PFSK-1 (cell line): ENCODE measurements around the gene DNAH1.

Source experiments
- POLR2AphosphoS5 ChIP-seq: IDR thresholded peaks from 2 replicates; pipeline ENCODE4 v1.6.1; 2012; ENCODE audit warnings: low read depth, mild to moderate bottlenecking, control low read depth, low read length, moderate library complexity
- TAF1 ChIP-seq: IDR thresholded peaks from 2 replicates; pipeline ENCODE4 v1.6.1; 2012; ENCODE audit warnings: low read length, control low read depth, borderline replicate concordance; ENCODE audit not compliant: insufficient read depth
- TF ChIP-seq, protein P1 (sequence below), 2 experiments: IDR thresholded peaks; 2 replicates each; pipeline versions ENCODE4 v1.6.1 to v1.8.0; 2011 to 2012; ENCODE audit warnings: low read depth in 2 of 2, low read length in 2 of 2, control low read depth in 1 of 2, inconsistent platforms in 1 of 2, mild to moderate bottlenecking in 1 of 2, moderate library complexity in 1 of 2; ENCODE audit not compliant: insufficient read depth in 1 of 2

DNA sequence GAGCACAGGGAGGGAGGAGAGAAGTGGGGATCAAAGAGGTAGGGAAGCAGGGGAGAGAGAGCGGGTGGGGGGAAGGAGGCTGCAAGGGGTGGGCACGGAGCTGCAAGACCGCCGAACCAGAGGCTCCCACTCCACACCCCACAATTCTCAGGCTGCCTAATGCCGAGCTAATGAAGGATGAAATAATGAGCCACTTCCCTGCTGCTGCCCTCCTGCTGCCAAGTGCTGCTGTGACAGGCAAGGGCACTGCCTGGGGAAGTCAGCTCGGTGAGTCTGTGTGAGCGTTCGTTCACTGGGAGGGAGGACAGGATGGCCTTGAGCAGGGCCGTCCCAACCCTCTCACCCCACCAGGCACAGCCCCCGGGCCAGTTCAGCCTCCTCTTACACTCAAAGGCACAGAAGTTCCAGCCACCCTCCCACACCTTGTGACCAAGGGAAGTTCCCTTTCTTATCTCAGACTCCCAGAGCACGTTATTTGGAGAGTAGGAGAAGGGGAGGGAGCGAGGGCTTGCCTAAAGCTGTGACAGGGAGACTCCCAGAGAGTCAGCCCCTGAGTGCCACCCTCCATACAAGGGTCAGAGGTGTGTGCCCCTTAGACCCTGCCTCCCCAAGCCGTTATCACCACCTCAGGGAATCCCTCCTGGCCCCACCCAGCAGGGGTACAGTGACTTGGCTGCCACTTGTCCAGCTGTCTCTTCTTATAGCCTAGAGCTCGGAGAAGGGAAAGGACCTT lies 16.1 kb upstream of the DNAH1 start:
- TF ChIP-seq TAF1 (no peak), POLR2AphosphoS5 (no peak)
- TF ChIP-seq, protein P1, sequence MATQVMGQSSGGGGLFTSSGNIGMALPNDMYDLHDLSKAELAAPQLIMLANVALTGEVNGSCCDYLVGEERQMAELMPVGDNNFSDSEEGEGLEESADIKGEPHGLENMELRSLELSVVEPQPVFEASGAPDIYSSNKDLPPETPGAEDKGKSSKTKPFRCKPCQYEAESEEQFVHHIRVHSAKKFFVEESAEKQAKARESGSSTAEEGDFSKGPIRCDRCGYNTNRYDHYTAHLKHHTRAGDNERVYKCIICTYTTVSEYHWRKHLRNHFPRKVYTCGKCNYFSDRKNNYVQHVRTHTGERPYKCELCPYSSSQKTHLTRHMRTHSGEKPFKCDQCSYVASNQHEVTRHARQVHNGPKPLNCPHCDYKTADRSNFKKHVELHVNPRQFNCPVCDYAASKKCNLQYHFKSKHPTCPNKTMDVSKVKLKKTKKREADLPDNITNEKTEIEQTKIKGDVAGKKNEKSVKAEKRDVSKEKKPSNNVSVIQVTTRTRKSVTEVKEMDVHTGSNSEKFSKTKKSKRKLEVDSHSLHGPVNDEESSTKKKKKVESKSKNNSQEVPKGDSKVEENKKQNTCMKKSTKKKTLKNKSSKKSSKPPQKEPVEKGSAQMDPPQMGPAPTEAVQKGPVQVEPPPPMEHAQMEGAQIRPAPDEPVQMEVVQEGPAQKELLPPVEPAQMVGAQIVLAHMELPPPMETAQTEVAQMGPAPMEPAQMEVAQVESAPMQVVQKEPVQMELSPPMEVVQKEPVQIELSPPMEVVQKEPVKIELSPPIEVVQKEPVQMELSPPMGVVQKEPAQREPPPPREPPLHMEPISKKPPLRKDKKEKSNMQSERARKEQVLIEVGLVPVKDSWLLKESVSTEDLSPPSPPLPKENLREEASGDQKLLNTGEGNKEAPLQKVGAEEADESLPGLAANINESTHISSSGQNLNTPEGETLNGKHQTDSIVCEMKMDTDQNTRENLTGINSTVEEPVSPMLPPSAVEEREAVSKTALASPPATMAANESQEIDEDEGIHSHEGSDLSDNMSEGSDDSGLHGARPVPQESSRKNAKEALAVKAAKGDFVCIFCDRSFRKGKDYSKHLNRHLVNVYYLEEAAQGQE (IDR thresholded peaks at IDR 0.05; ENCODE audit: insufficient read depth in 1 of 2, low read depth in 2 of 2, low read length in 2 of 2): no peak
